ENCODE measurements around the gene ATXN7. TPM values are rescaled to one million over a fixed set of nuclear protein-coding genes. Genes with fewer than 3 reads are reported as not detected.

Gene ATXN7
- total and polyA plus RNA-seq, 4 donors: 2.8 to 13.6 (median 5.6) TPM

DNA sequence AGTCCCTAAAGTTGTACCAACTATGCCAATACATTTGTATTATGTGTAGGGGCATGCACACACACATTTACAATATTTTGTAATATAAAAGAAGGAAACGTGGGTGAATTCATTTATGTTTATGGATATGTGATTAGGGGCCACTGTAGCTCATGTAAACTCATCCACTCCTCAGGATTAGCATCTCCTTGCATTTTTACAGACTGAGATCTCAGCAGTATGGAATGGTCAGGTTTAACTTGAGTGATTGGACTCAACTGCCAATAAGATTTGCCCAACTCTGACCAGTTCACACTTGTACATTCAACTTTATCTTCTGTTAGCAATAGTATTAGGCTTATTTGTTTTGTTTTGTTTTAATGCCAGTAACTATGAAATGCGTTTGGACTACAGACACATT lies 123.2 kb downstream of the ATXN7 start:
- H3K4me3 ChIP-seq (ENCODE audit: low read depth in 1 of 3, low read length in 3 of 3): no peak overlapping the region
- TF ChIP-seq, protein P1, sequence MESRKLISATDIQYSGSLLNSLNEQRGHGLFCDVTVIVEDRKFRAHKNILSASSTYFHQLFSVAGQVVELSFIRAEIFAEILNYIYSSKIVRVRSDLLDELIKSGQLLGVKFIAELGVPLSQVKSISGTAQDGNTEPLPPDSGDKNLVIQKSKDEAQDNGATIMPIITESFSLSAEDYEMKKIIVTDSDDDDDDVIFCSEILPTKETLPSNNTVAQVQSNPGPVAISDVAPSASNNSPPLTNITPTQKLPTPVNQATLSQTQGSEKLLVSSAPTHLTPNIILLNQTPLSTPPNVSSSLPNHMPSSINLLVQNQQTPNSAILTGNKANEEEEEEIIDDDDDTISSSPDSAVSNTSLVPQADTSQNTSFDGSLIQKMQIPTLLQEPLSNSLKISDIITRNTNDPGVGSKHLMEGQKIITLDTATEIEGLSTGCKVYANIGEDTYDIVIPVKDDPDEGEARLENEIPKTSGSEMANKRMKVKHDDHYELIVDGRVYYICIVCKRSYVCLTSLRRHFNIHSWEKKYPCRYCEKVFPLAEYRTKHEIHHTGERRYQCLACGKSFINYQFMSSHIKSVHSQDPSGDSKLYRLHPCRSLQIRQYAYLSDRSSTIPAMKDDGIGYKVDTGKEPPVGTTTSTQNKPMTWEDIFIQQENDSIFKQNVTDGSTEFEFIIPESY (IDR thresholded peaks at IDR 0.05): no peak
- TF ChIP-seq FOXA1 (IDR thresholded peaks at IDR 0.05): no peak
- no peak for TF ChIP-seq YY1 (IDR thresholded peaks at IDR 0.05)
- TF ChIP-seq RXRA (IDR thresholded peaks at IDR 0.05): no peak
- TF ChIP-seq HNF4A (conservative IDR thresholded peaks at IDR 0.05): no peak
- no peak for TF ChIP-seq HNF4G (IDR thresholded peaks at IDR 0.05)
- TF ChIP-seq SP1 (IDR thresholded peaks at IDR 0.05): no peak
- peaks cover 9 to 72% (median 55%) of the 10 kb centered on the region in 4 donors for H3K36me3 ChIP-seq (ENCODE audit: control insufficient read depth in 4 of 4, insufficient read depth in 3 of 4, low read depth in 1 of 4, low read length in 3 of 4)
- WGBS: 89% methylated on average over 2 of the region's 2 CpGs
- H3K27me3 ChIP-seq (ENCODE audit: control insufficient read depth in 4 of 4, insufficient read depth in 4 of 4, low read length in 3 of 4): no peaks in the 10 kb centered on the region
- no peak overlapping the region for H3K9ac ChIP-seq (ENCODE audit: low read depth in 1 of 2, low read length in 2 of 2)
- no peaks in the 10 kb centered on the region for H3K9me3 ChIP-seq (ENCODE audit: control insufficient read depth in 4 of 4, low read length in 3 of 4)
- H3K4me1 ChIP-seq (ENCODE audit: control insufficient read depth in 4 of 4, insufficient read depth in 4 of 4, low read length in 3 of 4): no peaks in the 10 kb centered on the region
- DNase-seq (ENCODE audit: low spot score): no peak
- H3K27ac ChIP-seq (ENCODE audit: low read depth in 1 of 2, low read length in 2 of 2): no peak overlapping the region

DNA sequence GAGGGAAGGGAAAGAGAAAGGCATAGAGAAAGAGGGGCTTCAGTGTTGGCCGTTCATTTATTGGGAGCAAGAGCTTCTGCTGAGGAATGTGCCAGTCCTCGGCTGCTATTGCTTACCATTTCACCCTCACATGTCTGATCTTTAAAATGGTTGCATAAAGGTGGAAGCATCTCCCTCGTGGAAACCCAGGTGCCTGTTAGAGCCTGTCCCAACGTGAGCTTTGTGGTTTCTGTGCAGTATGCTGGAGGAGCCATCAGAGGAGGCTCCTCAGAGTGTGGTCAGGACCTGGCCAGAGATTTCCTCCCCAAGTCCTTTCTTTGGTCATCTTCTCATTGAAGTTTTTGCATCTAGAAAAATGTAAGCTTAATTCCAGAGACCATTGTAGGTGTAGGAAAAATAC lies 125.3 kb downstream of the ATXN7 start:
- peaks cover 5 to 70% (median 60%) of the 10 kb centered on the region in 4 donors for H3K36me3 ChIP-seq (ENCODE audit: control insufficient read depth in 4 of 4, insufficient read depth in 3 of 4, low read depth in 1 of 4, low read length in 3 of 4)
- no peak for DNase-seq (ENCODE audit: low spot score)
- H3K4me1 ChIP-seq (ENCODE audit: control insufficient read depth in 4 of 4, insufficient read depth in 4 of 4, low read length in 3 of 4): peaks cover 0 to 2% (median 0%) of the 10 kb centered on the region in 4 donors
- H3K9me3 ChIP-seq (ENCODE audit: control insufficient read depth in 4 of 4, low read length in 3 of 4): no peaks in the 10 kb centered on the region
- 86% methylated on average over 4 of the region's 4 CpGs for WGBS
- no peak overlapping the region for H3K4me3 ChIP-seq (ENCODE audit: low read depth in 1 of 3, low read length in 3 of 3)
- TF ChIP-seq HNF4A (conservative IDR thresholded peaks at IDR 0.05): no peak
- no peak for TF ChIP-seq TAF1 (conservative IDR thresholded peaks at IDR 0.05)
- TF ChIP-seq YY1 (IDR thresholded peaks at IDR 0.05): no peak
- TF ChIP-seq, protein P2, sequence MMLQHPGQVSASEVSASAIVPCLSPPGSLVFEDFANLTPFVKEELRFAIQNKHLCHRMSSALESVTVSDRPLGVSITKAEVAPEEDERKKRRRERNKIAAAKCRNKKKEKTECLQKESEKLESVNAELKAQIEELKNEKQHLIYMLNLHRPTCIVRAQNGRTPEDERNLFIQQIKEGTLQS (IDR thresholded peaks at IDR 0.05): no peak
- TF ChIP-seq RXRA (IDR thresholded peaks at IDR 0.05): no peak
- TF ChIP-seq, protein P1 (IDR thresholded peaks at IDR 0.05): no peak
- H3K9ac ChIP-seq (ENCODE audit: low read depth in 1 of 2, low read length in 2 of 2): no peak overlapping the region
- no peak overlapping the region for H3K27ac ChIP-seq (ENCODE audit: low read depth in 1 of 2, low read length in 2 of 2)
- no peaks in the 10 kb centered on the region for H3K27me3 ChIP-seq (ENCODE audit: control insufficient read depth in 4 of 4, insufficient read depth in 4 of 4, low read length in 3 of 4)

DNA sequence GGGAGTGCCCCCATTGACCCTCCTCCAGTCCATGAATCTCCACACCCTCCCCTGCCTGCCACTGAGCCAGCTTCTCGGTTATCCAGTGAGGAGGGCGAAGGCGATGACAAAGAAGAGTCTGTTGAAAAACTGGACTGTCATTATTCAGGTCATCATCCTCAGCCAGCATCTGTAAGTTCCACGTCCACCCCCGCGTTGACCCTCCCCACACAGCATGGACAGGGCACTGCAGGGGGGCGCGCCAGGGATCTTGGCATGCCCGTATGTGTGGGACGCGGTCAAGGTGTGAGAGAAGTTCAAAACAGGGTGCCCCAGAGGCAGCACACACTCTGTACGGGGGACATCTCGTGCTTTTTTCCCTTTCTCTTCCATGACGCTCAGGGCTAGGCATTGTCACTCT lies 126.5 kb downstream of the ATXN7 start:
- no peak overlapping the region for H3K4me3 ChIP-seq (ENCODE audit: low read depth in 1 of 3, low read length in 3 of 3)
- H3K36me3 ChIP-seq (ENCODE audit: control insufficient read depth in 4 of 4, insufficient read depth in 3 of 4, low read depth in 1 of 4, low read length in 3 of 4): peaks cover 4 to 69% (median 60%) of the 10 kb centered on the region in 4 donors
- H3K4me1 ChIP-seq (ENCODE audit: control insufficient read depth in 4 of 4, insufficient read depth in 4 of 4, low read length in 3 of 4): peaks cover 0 to 2% (median 0%) of the 10 kb centered on the region in 4 donors
- no peaks in the 10 kb centered on the region for H3K27me3 ChIP-seq (ENCODE audit: control insufficient read depth in 4 of 4, insufficient read depth in 4 of 4, low read length in 3 of 4)
- no peak for DNase-seq (ENCODE audit: low spot score)
- no peak overlapping the region for H3K27ac ChIP-seq (ENCODE audit: low read depth in 1 of 2, low read length in 2 of 2)
- 97% methylated on average over 14 of the region's 14 CpGs for WGBS
- no peak overlapping the region for H3K9ac ChIP-seq (ENCODE audit: low read depth in 1 of 2, low read length in 2 of 2)
- H3K9me3 ChIP-seq (ENCODE audit: control insufficient read depth in 4 of 4, low read length in 3 of 4): no peaks in the 10 kb centered on the region
- TF ChIP-seq, protein P3, sequence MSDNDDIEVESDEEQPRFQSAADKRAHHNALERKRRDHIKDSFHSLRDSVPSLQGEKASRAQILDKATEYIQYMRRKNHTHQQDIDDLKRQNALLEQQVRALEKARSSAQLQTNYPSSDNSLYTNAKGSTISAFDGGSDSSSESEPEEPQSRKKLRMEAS (IDR thresholded peaks at IDR 0.05): no peak
- no peak for TF ChIP-seq RAD21 (IDR thresholded peaks at IDR 0.05)
- TF ChIP-seq FOXA1 (IDR thresholded peaks at IDR 0.05): no peak
- no peak for TF ChIP-seq NR2F2 (IDR thresholded peaks at IDR 0.05)
- TF ChIP-seq JUND (IDR thresholded peaks at IDR 0.05): no peak
- TF ChIP-seq FOXA2 (IDR thresholded peaks at IDR 0.05): no peak
- no peak for TF ChIP-seq GABPA (IDR thresholded peaks at IDR 0.05 in 1 of 2, conservative IDR thresholded peaks at IDR 0.05 in 1 of 2)
- TF ChIP-seq, protein P4, sequence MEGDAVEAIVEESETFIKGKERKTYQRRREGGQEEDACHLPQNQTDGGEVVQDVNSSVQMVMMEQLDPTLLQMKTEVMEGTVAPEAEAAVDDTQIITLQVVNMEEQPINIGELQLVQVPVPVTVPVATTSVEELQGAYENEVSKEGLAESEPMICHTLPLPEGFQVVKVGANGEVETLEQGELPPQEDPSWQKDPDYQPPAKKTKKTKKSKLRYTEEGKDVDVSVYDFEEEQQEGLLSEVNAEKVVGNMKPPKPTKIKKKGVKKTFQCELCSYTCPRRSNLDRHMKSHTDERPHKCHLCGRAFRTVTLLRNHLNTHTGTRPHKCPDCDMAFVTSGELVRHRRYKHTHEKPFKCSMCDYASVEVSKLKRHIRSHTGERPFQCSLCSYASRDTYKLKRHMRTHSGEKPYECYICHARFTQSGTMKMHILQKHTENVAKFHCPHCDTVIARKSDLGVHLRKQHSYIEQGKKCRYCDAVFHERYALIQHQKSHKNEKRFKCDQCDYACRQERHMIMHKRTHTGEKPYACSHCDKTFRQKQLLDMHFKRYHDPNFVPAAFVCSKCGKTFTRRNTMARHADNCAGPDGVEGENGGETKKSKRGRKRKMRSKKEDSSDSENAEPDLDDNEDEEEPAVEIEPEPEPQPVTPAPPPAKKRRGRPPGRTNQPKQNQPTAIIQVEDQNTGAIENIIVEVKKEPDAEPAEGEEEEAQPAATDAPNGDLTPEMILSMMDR (IDR thresholded peaks at IDR 0.05; ENCODE audit: low read depth, low read length, missing input control): no peak
- TF ChIP-seq, protein P2 (IDR thresholded peaks at IDR 0.05): no peak
- TF ChIP-seq HNF4G (IDR thresholded peaks at IDR 0.05): no peak
- no peak for TF ChIP-seq YY1 (IDR thresholded peaks at IDR 0.05)
- TF ChIP-seq SP1 (IDR thresholded peaks at IDR 0.05): no peak
- TF ChIP-seq, protein P1 (IDR thresholded peaks at IDR 0.05): no peak
- TF ChIP-seq EGR1 (IDR thresholded peaks at IDR 0.05; ENCODE audit: low read depth in 2 of 2): no peak
- no peak for TF ChIP-seq RXRA (IDR thresholded peaks at IDR 0.05)
- TF ChIP-seq HNF4A (conservative IDR thresholded peaks at IDR 0.05): no peak
- no peak for TF ChIP-seq TAF1 (conservative IDR thresholded peaks at IDR 0.05)

Measured in liver (tissue), 9 donors.